ENCODE results near the gene DMBX1.

Gene DMBX1

GRCh38 chr1:46526691-46527291, 37.2 kb downstream of the DMBX1 start:
- DNase-seq = no peak

DNA sequence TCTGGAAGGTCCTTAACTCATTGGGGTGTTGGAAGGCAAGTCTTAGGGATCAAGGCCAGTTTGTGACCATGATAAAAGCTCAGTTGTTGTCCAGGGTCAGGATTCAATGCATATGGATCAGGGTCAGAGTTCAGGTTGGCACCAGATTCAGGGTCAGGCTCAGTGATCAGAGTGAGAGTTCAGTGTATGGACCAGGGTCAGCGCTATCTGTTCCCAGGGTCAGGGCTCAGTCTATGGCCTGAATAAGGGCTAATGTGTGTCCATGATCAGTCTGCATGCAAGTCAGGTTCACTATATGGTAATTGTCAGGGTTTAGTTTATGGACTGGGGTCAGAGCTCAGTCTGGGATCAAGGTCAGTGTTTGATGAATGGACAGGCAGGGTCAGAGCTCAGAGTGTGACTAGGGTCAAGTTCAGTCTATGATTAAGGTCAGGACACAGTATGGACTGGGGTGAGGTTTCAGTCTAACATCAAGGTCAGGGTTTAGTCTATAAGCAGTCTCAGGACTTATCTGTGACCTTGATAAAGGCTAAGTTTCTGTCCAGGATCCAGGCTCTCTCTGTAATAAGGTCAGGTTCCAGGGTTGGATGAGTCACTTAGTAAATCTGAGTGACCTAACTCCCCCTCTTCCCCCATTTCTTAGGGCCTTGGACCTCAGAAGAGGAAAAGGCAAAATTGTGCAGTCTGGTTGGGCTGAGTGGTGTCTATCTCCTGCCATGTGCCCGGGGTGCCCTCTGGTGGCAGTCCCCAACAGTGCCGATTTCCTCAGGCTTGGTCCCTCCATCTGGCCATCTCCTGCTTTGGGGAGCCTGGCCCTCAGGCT, 38.0 kb downstream of the DMBX1 start:
- peak; percentile 32 for DNase-seq

GRCh38 chr1:46528297-46528955, 38.8 kb downstream of the DMBX1 start:
- no peak for DNase-seq

GRCh38 chr1:46529031-46529630, 39.5 kb downstream of the DMBX1 start:
- no peak for DNase-seq

DNA sequence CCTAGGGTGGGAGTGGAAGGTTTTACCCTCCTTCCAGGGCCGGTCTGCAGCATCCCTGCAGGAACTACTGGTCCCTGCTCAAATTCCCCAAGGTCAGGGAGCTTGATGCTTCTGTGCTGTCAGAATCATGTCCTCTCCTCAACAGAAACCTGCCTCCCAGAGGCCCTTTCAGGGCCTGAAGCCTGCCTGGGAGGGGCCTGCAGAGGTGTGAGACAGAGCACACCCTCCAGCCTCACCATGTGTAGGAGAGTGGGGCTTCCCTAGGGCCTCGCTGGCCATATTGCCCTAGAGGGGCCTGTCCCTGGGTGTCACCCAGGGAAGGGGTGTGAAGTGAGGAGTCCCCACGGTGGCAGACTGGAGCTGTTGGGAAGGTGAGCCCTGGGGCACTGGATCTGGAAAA, 40.7 kb downstream of the DMBX1 start:
- no peak for DNase-seq

GRCh38 chr1:46530791-46531409, 41.3 kb downstream of the DMBX1 start:
- DNase-seq = no peak

- DNase-seq = no peak
These were observed 42.5 kb downstream of the DMBX1 start for GRCh38 chr1:46532095-46532494.

DNA sequence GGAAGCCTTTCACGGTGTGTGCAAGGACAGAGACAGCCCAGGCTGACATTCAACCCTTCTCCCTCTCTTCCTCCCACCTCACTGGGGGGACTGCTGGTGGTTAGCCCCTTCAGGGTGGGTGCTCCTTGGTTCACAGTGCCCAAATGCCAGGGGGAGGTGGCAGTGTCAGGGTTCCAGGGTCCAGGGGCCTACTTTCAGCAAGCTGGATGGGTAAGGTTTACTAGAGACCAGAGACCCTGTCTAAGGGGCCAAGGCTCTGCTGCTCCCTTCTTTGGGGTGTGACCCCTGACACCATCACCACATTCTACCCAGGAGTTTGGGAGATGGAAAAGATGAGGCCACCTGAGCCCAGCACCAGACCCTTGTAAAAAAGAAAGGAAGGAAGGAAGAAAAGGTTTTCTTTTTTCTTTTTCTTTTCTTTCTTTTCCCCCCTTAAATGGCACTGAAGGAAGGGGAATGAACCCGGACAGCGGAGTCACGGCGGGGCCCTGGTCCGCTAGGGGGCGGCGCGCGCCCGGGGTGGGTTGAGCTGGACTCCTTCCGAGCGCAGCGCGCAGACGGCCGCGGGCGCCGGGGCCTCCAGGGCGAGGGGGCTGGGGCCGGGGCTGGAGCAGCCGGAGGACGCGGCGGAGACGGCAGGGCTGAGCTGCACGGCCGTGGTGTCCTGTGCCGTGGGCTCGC, 43.0 kb downstream of the DMBX1 start:
- peak; percentile 32 for DNase-seq

- no peak for DNase-seq
These were observed 43.7 kb downstream of the DMBX1 start for GRCh38 chr1:46533179-46533864.

- DNase-seq = no peak
These were observed 45.4 kb downstream of the DMBX1 start for GRCh38 chr1:46535063-46535462.

DNA sequence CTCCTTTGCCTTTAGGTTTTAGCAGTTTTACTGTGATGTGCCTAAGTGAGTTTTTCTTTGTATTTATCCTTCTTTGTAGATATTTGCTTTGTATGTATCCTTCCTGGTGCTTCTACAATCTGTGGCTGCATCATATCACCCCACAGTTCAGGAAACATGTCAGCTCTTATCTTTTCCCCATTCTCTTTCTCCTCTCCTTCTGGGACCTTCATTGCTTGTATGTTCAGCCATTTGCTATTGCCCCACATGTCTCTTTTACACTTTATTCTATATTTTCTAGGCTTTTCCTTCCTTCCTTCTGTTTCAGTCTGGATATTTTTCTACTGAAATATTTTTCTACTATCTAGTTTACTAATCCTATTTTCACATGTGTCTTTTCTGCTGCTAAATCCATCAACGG, 46.9 kb downstream of the DMBX1 start:
- DNase-seq = no peak

- no peak for DNase-seq
These were observed 48.0 kb downstream of the DMBX1 start for GRCh38 chr1:46537651-46538050.

- DNase-seq = no peak
These were observed 48.5 kb downstream of the DMBX1 start for GRCh38 chr1:46538147-46538546.

Data from effector CD8-positive, alpha-beta T cell (primary cell).